Measurements from ENCODE around the gene MXRA8.

GRCh38 chr1:1347663-1348419 is 10.5 kb downstream of the MXRA8 start:
- TF ChIP-seq CTCF (IDR thresholded peaks at IDR 0.05; ENCODE audit: borderline replicate concordance, extremely low read depth, low read length, poor library complexity, severe bottlenecking) (no peak), EZH2 (IDR thresholded peaks at IDR 0.05; ENCODE audit: borderline replicate concordance, low read depth, low read length, severe bottlenecking) (no peak)

Data from DND-41 (cell line).